A549 (cell line): ENCODE measurements around the gene RBM26.

Source experiments
- CHD2 ChIP-seq: fragments of 150-350 bp; IDR thresholded peaks from 2 replicates; pipeline ENCODE4 v1.6.1; 2014; ENCODE audit warnings: low read length; ENCODE audit not compliant: partially characterized antibody
- EP300 ChIP-seq, 2 experiments: fragments of >200 bp; sonication (Bioruptor Twin); formaldehyde crosslinking; IDR thresholded peaks; 2 replicates in 1 of 2; 3 replicates in 1 of 2; pipeline ENCODE4 v1.6.1; 2016 to 2017
- POLR2AphosphoS2 ChIP-seq: conservative IDR thresholded peaks from 2 replicates; pipeline ENCODE4 v1.6.1; 2012; ENCODE audit warnings: low read length, improper control_type of control experiment, inconsistent platforms
- RAD21 ChIP-seq, 2 experiments: fragments of >200 bp in 1 of 2; sonication (Bioruptor Twin) in 1 of 2; formaldehyde crosslinking in 1 of 2; IDR thresholded peaks in 1 of 2; conservative IDR thresholded peaks in 1 of 2; 2 replicates in 1 of 2; 3 replicates in 1 of 2; pipeline ENCODE4 v1.6.1; 2012 to 2018; ENCODE audit warnings: inconsistent platforms in 1 of 2
- TF ChIP-seq, protein P1 (sequence below): fragments of >200 bp; sonication (Bioruptor Twin); formaldehyde crosslinking; IDR thresholded peaks from 3 replicates; pipeline ENCODE4 v1.5.1; 2016

DNA sequence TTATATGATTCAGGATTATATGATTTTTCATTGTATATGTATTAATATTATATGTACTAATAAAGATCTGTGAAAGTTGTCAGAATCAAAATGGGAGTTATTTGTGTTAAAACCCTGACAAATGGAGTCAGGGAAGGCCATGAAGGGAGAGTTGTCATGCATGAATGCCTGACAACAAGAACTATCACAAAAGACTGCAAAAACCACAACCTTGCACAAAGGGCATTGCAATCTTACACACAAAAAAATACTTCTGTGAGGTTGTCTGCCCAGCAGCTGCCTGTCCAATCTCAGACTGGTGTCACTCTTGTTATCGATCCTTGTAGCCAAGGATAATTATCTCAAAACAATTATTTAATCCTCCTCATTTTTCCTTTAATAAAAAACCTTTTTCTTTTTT is 21.2 kb upstream of the RBM26 start:
- TF ChIP-seq, protein P1, sequence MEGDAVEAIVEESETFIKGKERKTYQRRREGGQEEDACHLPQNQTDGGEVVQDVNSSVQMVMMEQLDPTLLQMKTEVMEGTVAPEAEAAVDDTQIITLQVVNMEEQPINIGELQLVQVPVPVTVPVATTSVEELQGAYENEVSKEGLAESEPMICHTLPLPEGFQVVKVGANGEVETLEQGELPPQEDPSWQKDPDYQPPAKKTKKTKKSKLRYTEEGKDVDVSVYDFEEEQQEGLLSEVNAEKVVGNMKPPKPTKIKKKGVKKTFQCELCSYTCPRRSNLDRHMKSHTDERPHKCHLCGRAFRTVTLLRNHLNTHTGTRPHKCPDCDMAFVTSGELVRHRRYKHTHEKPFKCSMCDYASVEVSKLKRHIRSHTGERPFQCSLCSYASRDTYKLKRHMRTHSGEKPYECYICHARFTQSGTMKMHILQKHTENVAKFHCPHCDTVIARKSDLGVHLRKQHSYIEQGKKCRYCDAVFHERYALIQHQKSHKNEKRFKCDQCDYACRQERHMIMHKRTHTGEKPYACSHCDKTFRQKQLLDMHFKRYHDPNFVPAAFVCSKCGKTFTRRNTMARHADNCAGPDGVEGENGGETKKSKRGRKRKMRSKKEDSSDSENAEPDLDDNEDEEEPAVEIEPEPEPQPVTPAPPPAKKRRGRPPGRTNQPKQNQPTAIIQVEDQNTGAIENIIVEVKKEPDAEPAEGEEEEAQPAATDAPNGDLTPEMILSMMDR, result no peak
- no peak for TF ChIP-seq POLR2AphosphoS2
- TF ChIP-seq RAD21 (conservative IDR thresholded peaks at IDR 0.05 in 1 of 2, IDR thresholded peaks at IDR 0.05 in 1 of 2), result no peak
- no peak for TF ChIP-seq CHD2
- TF ChIP-seq EP300 (IDR thresholded peaks at IDR 0.05), result no peak
